Stimulated activated CD4-positive, alpha-beta T cell treated with anti-CD3 and anti-CD28 coated beads, Interleukin-1b, Interleukin-23, amount 100 ng/mL, for 48 hours (primary cell): ENCODE data around the gene INHBE.

Source experiments
- DNase-seq: peaks from one replicate; pipeline ENCODE4 v3.0.0-alpha.2; 2020

Gene INHBE

GRCh38 chr12:57461917-57462250 is 6.8 kb downstream of the INHBE start:
- DNase-seq: no peak

GRCh38 chr12:57462251-57462911 is 7.3 kb downstream of the INHBE start:
- DNase-seq: peak; percentile 92

GRCh38 chr12:57462912-57463253 is 7.8 kb downstream of the INHBE start:
- DNase-seq: no peak

GRCh38 chr12:57464569-57464968 is 9.5 kb downstream of the INHBE start:
- DNase-seq: no peak

- DNase-seq: no peak
Observed at GRCh38 chr12:57465030-57465746, 10.1 kb downstream of the INHBE start.

- DNase-seq: no peak
Observed at GRCh38 chr12:57465747-57466505, 10.8 kb downstream of the INHBE start.

- DNase-seq: no peak
Observed at GRCh38 chr12:57467212-57467874, 12.2 kb downstream of the INHBE start.

- no peak for DNase-seq
Observed at GRCh38 chr12:57467915-57468314, 12.8 kb downstream of the INHBE start.

GRCh38 chr12:57469296-57470164 is 14.4 kb downstream of the INHBE start:
- DNase-seq: no peak

GRCh38 chr12:57470286-57470969 is 15.3 kb downstream of the INHBE start:
- no peak for DNase-seq

GRCh38 chr12:57470970-57471656 is 16.0 kb downstream of the INHBE start:
- no peak for DNase-seq

GRCh38 chr12:57471661-57472060 is 16.6 kb downstream of the INHBE start:
- no peak for DNase-seq

GRCh38 chr12:57472391-57472790 is 17.3 kb downstream of the INHBE start:
- no peak for DNase-seq

GRCh38 chr12:57473392-57473791 is 18.3 kb downstream of the INHBE start:
- no peak for DNase-seq

GRCh38 chr12:57473886-57474285 is 18.8 kb downstream of the INHBE start:
- DNase-seq: no peak

GRCh38 chr12:57474430-57474829 is 19.3 kb downstream of the INHBE start:
- no peak for DNase-seq

- DNase-seq: no peak
Observed at GRCh38 chr12:57474862-57475261, 19.8 kb downstream of the INHBE start.

GRCh38 chr12:57475271-57476161 is 20.4 kb downstream of the INHBE start:
- no peak for DNase-seq

- DNase-seq: peak; percentile 88
Observed at GRCh38 chr12:57476162-57476992, 21.3 kb downstream of the INHBE start.
